WI38 (cell line): ENCODE data around the gene AMIGO1.

Source experiments
- H3K4me3 ChIP-seq: 2 replicates; pipeline ENCODE4 v1.5.1; 2011; ENCODE audit warnings: low read depth, mild to moderate bottlenecking, control low read depth, low read length
- TF ChIP-seq, protein P1 (sequence below): IDR thresholded peaks from 2 replicates; pipeline ENCODE4 v1.5.1; 2012; ENCODE audit warnings: low read depth, mild to moderate bottlenecking, control low read depth, low read length

The AMIGO1 gene

DNA sequence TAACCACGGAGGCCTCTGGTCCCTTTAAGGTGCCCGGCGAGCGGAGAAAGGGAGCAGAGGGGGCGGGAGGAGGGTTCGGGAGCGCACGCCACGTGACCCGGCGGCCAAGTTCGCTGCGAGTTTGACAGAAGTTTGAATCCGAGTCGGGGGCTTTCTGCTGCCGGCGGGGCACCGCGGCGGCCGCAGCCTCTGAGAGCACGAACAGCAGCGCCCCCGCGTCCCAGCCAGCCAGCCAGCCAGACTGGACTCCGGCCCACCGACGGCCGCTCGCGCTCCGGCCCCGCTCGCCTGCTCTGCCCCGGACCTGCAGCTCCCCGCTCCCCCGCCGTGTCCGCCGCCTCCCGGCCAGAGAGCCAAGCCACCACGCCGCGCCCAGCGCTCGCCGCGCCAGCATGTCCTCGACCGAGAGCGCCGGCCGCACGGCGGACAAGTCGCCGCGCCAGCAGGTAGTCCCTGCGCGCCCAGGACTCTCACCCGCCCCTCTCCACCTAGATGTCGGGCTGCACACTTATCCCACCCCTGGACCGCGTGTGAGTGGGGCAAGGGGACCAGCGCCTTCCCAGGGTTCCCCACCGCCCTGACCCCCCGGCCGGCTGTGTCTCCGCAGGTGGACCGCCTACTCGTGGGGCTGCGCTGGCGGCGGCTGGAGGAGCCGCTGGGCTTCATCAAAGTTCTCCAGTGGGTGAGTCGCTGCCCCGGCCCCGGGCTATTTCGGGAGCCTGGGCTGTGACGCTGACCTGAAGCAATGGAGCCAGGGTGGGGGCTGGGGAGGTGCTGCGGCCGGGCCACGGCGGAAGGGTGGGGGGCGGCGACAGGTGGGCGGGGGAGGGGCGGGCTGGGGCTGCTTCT lies 42.9 kb downstream of the AMIGO1 start, which contains the start of gene SYPL2:
SYPL2 (plus strand) TSS at position 95 of the 849 bp plus-strand sequence; CDS start at position 393, 298 bp downstream.
- H3K4me3 ChIP-seq, result peak within 1 kb of the TSS; percentile 55
- TF ChIP-seq, protein P1, sequence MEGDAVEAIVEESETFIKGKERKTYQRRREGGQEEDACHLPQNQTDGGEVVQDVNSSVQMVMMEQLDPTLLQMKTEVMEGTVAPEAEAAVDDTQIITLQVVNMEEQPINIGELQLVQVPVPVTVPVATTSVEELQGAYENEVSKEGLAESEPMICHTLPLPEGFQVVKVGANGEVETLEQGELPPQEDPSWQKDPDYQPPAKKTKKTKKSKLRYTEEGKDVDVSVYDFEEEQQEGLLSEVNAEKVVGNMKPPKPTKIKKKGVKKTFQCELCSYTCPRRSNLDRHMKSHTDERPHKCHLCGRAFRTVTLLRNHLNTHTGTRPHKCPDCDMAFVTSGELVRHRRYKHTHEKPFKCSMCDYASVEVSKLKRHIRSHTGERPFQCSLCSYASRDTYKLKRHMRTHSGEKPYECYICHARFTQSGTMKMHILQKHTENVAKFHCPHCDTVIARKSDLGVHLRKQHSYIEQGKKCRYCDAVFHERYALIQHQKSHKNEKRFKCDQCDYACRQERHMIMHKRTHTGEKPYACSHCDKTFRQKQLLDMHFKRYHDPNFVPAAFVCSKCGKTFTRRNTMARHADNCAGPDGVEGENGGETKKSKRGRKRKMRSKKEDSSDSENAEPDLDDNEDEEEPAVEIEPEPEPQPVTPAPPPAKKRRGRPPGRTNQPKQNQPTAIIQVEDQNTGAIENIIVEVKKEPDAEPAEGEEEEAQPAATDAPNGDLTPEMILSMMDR, result no peak

DNA sequence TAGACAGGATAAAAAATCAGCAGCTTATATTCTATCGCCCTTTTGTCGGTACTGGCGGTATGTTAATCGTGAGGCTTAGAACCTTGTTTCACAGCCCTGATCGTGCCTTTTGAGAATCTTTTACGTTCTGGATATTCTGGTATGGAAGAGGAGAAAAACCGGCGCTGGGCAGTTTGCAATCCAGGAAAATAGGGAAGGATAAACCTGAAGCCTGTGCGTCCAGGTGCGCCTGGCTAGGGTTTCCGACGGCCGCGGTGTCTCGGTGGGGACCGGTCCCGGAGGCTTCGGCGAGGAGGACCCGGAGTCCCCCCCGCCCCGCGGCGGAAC lies 43.4 kb downstream of the AMIGO1 start:
- TF ChIP-seq, protein P1, result no peak
- H3K4me3 ChIP-seq, result peak overlapping the region; percentile 55

DNA sequence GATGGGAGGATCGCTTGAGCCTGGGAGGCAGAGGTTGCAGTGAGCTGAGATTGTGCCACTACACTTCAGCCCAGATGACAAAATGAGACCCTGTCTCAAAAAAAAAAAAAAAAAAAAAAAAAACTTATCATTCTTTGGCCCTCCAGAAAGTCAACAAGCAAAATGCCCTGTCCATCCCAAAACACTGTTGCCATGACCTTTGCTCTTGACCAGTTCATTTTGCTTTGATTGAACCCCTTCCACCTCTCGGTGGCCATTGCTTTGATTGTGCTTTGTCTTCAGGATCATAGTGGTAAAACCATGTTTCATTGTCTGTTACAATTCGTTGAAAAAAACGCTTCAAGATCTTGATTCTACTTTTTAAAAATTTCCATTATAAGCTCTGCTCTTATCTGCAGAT lies 51.7 kb downstream of the AMIGO1 start:
- TF ChIP-seq, protein P1, result no peak

DNA sequence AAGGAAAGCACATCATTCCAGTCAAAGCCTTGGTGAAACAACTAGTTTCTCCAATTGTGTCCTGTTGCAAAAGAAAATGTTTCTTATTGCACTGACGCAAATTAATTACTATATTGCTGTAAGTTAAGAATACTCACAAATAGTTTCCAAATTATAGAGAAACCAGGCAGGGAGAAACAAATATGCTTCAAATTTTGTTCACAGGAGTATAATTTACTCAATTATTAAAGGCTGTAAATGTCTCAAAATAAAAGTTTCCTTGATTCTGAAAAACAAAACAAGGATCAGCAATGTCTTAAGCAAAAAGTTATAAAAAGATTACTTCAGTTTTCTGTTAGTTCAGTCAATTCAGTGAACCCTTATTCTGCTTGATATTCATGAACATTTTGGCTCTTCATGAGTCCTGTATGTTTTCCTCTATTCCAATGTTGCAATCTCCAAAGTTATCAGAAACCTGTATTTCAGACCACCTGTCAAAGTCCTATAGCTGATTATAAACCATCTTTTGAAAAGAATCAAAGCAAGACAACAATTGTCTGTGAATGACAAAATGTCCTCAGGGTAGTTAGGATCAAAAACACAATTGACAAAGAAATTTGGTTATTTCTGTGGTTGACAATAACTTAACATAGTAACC lies 54.9 kb downstream of the AMIGO1 start:
- no peak overlapping the region for H3K4me3 ChIP-seq
- TF ChIP-seq, protein P1, result no peak

More for the DNA sequence above, 51.7 kb downstream of the AMIGO1 start:
- H3K4me3 ChIP-seq, result no peak overlapping the region
